ENCODE measurements around the gene GMDS. TPM values are rescaled to one million over a fixed set of nuclear protein-coding genes. Genes with fewer than 3 reads are reported as not detected.

Gene GMDS
- total and polyA plus RNA-seq, 2 of the 8 experiments (the other 6 are each of a cell fraction or from before 2014, with no cell fraction given) = 16.8 to 50.0 TPM

- TF ChIP-seq TAF7 (optimal IDR thresholded peaks at IDR 0.05; ENCODE audit: borderline replicate concordance, low read depth, low read length) (no peak), HDAC6 (IDR thresholded peaks at IDR 0.05; ENCODE audit: low read depth, low read length) (no peak), CHD1 (IDR thresholded peaks at IDR 0.05; ENCODE audit: low read depth, low read length) (no peak), KDM5A (IDR thresholded peaks at IDR 0.05; ENCODE audit: low read length) (no peak), BCL11A (IDR thresholded peaks at IDR 0.05; ENCODE audit: low read depth in 2 of 2, low read length in 2 of 2) (no peak), JUN (IDR thresholded peaks at IDR 0.05; ENCODE audit: low read depth, low read length) (no peak), MAX (IDR thresholded peaks at IDR 0.05) (no peak), TEAD4 (IDR thresholded peaks at IDR 0.05; ENCODE audit: low read depth, low read length) (no peak), SIX5 (IDR thresholded peaks at IDR 0.05; ENCODE audit: low read depth, low read length) (no peak), POLR2AphosphoS5 (IDR thresholded peaks at IDR 0.05; ENCODE audit: low read depth, low read length) (no peak), SP2 (IDR thresholded peaks at IDR 0.05; ENCODE audit: low read length) (no peak)
Measured at GRCh38 chr6:1737463-1738311, 507.7 kb downstream of the GMDS start (continued).
